ENCODE results near the gene HLA-DPB1. TPM values are rescaled to one million over a fixed set of nuclear protein-coding genes. Genes with fewer than 3 reads are reported as not detected.
A peak's percentile ranks its signal among the peaks of the same experiment; 100 is the strongest.

Gene HLA-DPB1
- total RNA-seq, 1 donor, result 8.7 TPM

DNA sequence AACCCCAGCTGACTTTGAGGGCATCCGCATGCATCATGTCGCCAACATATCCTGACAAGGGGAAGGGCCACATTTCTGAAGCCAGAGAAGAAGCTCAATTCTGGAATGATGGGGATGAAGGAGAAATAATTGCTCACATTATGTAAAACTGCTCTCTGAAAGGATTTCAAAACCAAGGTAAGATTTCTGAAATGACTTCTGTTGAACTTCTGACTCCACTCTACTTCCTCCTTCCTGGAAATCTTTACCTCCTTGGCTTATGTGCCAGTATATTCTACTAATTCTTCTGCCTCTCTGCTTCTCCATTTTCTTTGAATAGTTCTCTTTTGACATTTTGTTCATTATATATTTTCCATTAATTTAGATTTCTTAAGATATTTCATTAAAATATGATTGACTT is 31.9 kb downstream of the HLA-DPB1 start:
- Histone ChIP-seq H3K36me3 (ENCODE audit: insufficient read depth, low read length) (no peaks in the 10 kb centered on the region), H4K20me1 (ENCODE audit: insufficient read depth, low read length) (no peaks in the 10 kb centered on the region), H3K9me3 (ENCODE audit: low read depth, low read length) (no peaks in the 10 kb centered on the region), H3K4me3 (ENCODE audit: insufficient read depth, low read length) (no peak overlapping the region), H2AFZ (ENCODE audit: low read length) (no peak overlapping the region), H3K27ac (ENCODE audit: low read depth, low read length) (no peak overlapping the region), H3K27me3 (ENCODE audit: insufficient read depth, low read length) (peaks cover 42% of the 10 kb centered on the region), H3K4me1 (ENCODE audit: insufficient read depth, low read length) (no peaks in the 10 kb centered on the region), H3K79me2 (ENCODE audit: insufficient read depth, low read length) (no peaks in the 10 kb centered on the region), H3K4me2 (ENCODE audit: insufficient read depth, low read length) (no peak overlapping the region)
- no peak for TF ChIP-seq CTCF (IDR thresholded peaks at IDR 0.05; ENCODE audit: extremely low read depth, low read depth, low read length)
- no peak for DNase-seq (ENCODE audit: insufficient read length, low spot score, missing footprints)

- Histone ChIP-seq H3K9me3 (ENCODE audit: low read depth, low read length) (no peaks in the 10 kb centered on the region), H3K27me3 (ENCODE audit: insufficient read depth, low read length) (peaks cover 48% of the 10 kb centered on the region), H4K20me1 (ENCODE audit: insufficient read depth, low read length) (no peaks in the 10 kb centered on the region), H3K27ac (ENCODE audit: low read depth, low read length) (no peak overlapping the region), H3K36me3 (ENCODE audit: insufficient read depth, low read length) (no peaks in the 10 kb centered on the region), H3K4me1 (ENCODE audit: insufficient read depth, low read length) (no peaks in the 10 kb centered on the region), H3K4me3 (ENCODE audit: insufficient read depth, low read length) (no peak overlapping the region), H2AFZ (ENCODE audit: low read length) (no peak overlapping the region), H3K79me2 (ENCODE audit: insufficient read depth, low read length) (no peaks in the 10 kb centered on the region), H3K4me2 (ENCODE audit: insufficient read depth, low read length) (no peak overlapping the region)
- no peak for TF ChIP-seq CTCF (IDR thresholded peaks at IDR 0.05; ENCODE audit: extremely low read depth, low read depth, low read length)
- DNase-seq (ENCODE audit: insufficient read length, low spot score, missing footprints), result no peak
These were observed 32.5 kb downstream of the HLA-DPB1 start for GRCh38 chr6:33108307-33108706.

DNA sequence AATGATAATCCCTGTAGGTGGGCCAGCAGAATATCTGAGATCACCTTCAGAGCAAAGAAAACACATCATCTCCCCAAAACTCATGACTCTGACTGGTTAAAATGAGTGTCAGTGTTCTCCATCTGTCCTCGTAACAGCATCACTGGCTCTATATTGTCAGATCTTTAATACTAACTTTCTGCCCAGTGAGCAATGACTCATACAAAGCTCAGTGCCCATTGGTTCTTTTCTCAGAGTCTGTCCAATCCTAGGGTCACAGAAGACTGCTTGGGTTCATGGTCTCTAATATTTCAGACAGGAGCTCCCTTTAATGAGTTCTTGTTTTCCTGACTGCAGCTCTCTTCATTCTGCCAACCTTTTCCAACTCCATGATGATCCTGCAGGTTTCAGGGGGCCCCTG is 36.4 kb downstream of the HLA-DPB1 start:
- Histone ChIP-seq H3K27me3 (ENCODE audit: insufficient read depth, low read length) (peaks cover 78% of the 10 kb centered on the region), H3K4me1 (ENCODE audit: insufficient read depth, low read length) (no peaks in the 10 kb centered on the region), H3K27ac (ENCODE audit: low read depth, low read length) (no peak overlapping the region), H3K4me2 (ENCODE audit: insufficient read depth, low read length) (no peak overlapping the region), H3K36me3 (ENCODE audit: insufficient read depth, low read length) (no peaks in the 10 kb centered on the region), H3K79me2 (ENCODE audit: insufficient read depth, low read length) (no peaks in the 10 kb centered on the region), H2AFZ (ENCODE audit: low read length) (no peak overlapping the region), H3K9me3 (ENCODE audit: low read depth, low read length) (no peaks in the 10 kb centered on the region), H4K20me1 (ENCODE audit: insufficient read depth, low read length) (peaks cover 3% of the 10 kb centered on the region), H3K4me3 (ENCODE audit: insufficient read depth, low read length) (no peak overlapping the region)
- DNase-seq (ENCODE audit: insufficient read length, low spot score, missing footprints), result peak; percentile 87
- TF ChIP-seq CTCF (IDR thresholded peaks at IDR 0.05; ENCODE audit: extremely low read depth, low read depth, low read length), result no peak

DNA sequence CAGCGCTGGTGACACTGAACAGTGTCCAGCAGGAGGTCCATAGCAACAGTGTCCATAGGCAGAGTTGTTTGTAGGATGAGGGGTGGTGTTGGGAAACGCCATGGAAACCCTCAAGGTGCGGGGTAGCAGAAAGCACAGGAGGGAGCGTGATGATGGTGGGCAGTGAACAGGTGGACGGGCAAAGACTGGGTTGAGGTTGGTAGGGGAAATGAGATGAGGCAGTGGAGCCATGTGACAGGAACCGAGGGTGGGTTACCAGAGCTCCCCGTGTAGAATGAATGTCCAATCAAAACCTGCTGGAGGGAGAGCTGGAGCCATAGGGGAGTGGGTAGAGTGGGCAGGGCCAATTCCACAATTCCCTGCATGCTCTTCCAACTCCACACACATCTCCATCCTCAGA is 38.0 kb downstream of the HLA-DPB1 start:
- peaks cover 75% of the 10 kb centered on the region for H3K27me3 ChIP-seq (ENCODE audit: insufficient read depth, low read length)
- peaks cover 3% of the 10 kb centered on the region for H4K20me1 ChIP-seq (ENCODE audit: insufficient read depth, low read length)
- no peak overlapping the region for H3K27ac ChIP-seq (ENCODE audit: low read depth, low read length)
- TF ChIP-seq CTCF (IDR thresholded peaks at IDR 0.05; ENCODE audit: extremely low read depth, low read depth, low read length), result no peak
- H3K4me3 ChIP-seq (ENCODE audit: insufficient read depth, low read length), result no peak overlapping the region
- H3K4me2 ChIP-seq (ENCODE audit: insufficient read depth, low read length), result no peak overlapping the region
- H3K36me3 ChIP-seq (ENCODE audit: insufficient read depth, low read length), result no peaks in the 10 kb centered on the region
- H3K9me3 ChIP-seq (ENCODE audit: low read depth, low read length), result no peaks in the 10 kb centered on the region
- H3K4me1 ChIP-seq (ENCODE audit: insufficient read depth, low read length), result no peaks in the 10 kb centered on the region
- H3K79me2 ChIP-seq (ENCODE audit: insufficient read depth, low read length), result no peaks in the 10 kb centered on the region
- no peak overlapping the region for H2AFZ ChIP-seq (ENCODE audit: low read length)
- no peak for DNase-seq (ENCODE audit: insufficient read length, low spot score, missing footprints)

Measured in osteoblast (primary cell).